Mesothelial cell of epicardium (in vitro differentiated cells): Measurements from ENCODE around the gene DYSF. TPM values are rescaled to one million over a fixed set of nuclear protein-coding genes. Genes with fewer than 3 reads are reported as not detected.

Source experiments
- DNase-seq, 2 experiments: peaks; one replicate each; pipeline ENCODE4 v3.0.0; 2021; ENCODE audit warnings: low spot score in 2 of 2; ENCODE audit not compliant: unreplicated experiment in 2 of 2
- H3K27ac Mint-ChIP-seq: 2 replicates; pipeline ENCODE4 v1.8.0; 2021; ENCODE audit warnings: mixed read lengths
- H3K27me3 Mint-ChIP-seq: 2 replicates; pipeline ENCODE4 v1.8.0; 2021; ENCODE audit warnings: low read depth, mixed read lengths
- H3K36me3 Mint-ChIP-seq: 2 replicates; pipeline ENCODE4 v1.8.0; 2021; ENCODE audit warnings: mixed read lengths
- H3K4me1 Mint-ChIP-seq: 2 replicates; pipeline ENCODE4 v1.8.0; 2021; ENCODE audit warnings: mixed read lengths
- H3K4me3 Mint-ChIP-seq: 2 replicates; pipeline ENCODE4 v1.8.0; 2021; ENCODE audit warnings: mild to moderate bottlenecking, moderate library complexity, mixed read lengths
- H3K9me3 Mint-ChIP-seq: 2 replicates; pipeline ENCODE4 v1.8.0; 2021; ENCODE audit warnings: mixed read lengths
- CTCF ChIP-seq: fragments of 200-600 bp; sonication (generic); IDR thresholded peaks from one replicate; pipeline ENCODE4 v1.5.0; 2021; ENCODE audit warnings: antibody characterized with exemption; ENCODE audit not compliant: unreplicated experiment
- total RNA-seq: library from RNA; stranded (reverse); gene quantifications from 3 replicates; pipeline ENCODE4 v1.2.1, GENCODE V29; 2021

The DYSF gene
- total RNA-seq, 1 donor from 2014 or later, result 0.96 TPM

DNA sequence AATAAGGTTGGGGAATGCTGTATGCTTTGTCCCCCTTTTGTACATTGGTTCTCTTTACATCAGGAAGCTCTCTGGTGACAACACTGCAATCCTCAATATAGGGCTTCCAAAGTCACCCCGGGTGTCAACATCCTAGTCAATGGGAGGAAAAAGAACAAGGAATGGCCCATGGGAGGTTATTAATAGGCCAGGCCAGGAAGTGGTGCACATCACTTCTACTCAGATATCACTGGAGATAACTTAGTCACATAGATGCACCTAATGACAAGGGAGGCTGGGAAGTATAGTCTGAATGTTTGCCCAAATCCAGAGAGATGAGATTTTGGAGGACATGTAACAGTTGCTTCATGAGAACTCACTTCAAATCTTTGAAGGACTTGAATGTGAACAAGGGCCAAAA is 274.7 kb downstream of the DYSF start:
- Mint-ChIP-seq H3K27ac (no peak overlapping the region), H3K9me3 (no peaks in the 10 kb centered on the region), H3K36me3 (peaks cover 3% of the 10 kb centered on the region), H3K27me3 (no peaks in the 10 kb centered on the region), H3K4me1 (peaks cover 4% of the 10 kb centered on the region), H3K4me3 (no peak overlapping the region)
- no peak for TF ChIP-seq CTCF
- no peak for DNase-seq

DNA sequence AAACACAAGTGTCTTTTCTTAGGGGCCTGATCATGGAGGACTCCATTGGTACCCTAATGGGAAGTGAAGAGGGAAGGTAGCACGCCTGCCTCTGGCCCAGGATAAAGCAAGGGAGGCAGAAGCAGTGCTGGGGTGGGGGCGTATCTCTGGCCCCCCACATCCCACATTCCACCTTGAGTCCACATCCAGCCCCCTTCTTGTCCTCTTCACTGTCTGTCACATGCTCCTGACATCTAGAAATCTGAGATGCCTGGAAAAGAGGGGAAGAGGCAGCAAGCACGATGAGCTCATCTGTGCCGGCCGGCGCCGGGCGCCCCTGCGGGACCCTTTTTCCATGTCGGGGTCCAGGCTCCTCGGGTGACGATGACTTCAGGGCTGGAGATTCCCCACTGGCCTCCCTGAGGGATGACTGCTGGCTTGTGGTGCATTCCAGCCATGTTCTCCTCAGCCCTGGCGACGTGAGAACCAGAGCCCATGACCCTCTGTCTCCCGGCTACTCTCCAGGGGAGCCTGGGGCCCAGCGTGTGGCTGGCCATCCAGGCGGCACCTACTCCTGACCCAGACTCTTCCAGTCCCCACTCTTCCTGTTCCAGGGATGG is 277.5 kb downstream of the DYSF start:
- H3K27me3 Mint-ChIP-seq, result no peaks in the 10 kb centered on the region

GRCh38 chr2:71734620-71735019 is 281.3 kb downstream of the DYSF start:
- Mint-ChIP-seq H3K36me3 (no peaks in the 10 kb centered on the region), H3K4me3 (no peak overlapping the region), H3K27ac (no peak overlapping the region), H3K9me3 (peaks cover 5% of the 10 kb centered on the region), H3K4me1 (no peaks in the 10 kb centered on the region), H3K27me3 (no peaks in the 10 kb centered on the region)
- DNase-seq, result no peak
- TF ChIP-seq CTCF, result no peak

More for the DNA sequence above, 277.5 kb downstream of the DYSF start:
- no peak for DNase-seq
- no peak overlapping the region for H3K27ac Mint-ChIP-seq
- peaks cover 4% of the 10 kb centered on the region for H3K4me1 Mint-ChIP-seq
- no peaks in the 10 kb centered on the region for H3K9me3 Mint-ChIP-seq
- no peaks in the 10 kb centered on the region for H3K36me3 Mint-ChIP-seq
- H3K4me3 Mint-ChIP-seq, result no peak overlapping the region
- no peak for TF ChIP-seq CTCF

DNA sequence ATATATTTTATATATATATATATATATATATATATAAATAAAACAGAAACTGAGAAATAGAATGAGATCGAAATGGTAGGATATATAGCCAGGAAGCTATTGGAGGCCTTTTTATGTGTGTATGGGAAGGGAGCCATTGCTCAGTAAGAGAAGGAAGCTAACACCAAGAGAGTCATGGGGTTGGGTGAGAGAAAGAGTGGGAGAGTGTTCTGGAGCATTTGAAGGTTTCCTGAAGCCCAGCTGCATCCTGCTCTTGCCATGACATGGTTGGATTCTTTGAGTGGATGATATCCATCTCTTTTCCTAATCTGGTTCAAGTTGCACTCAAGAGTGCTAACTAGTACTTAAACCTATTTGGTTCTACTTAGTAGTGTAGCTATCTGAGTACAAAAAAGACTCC is 282.3 kb downstream of the DYSF start:
- TF ChIP-seq CTCF, result no peak
- Mint-ChIP-seq H3K27ac (no peak overlapping the region), H3K27me3 (no peaks in the 10 kb centered on the region), H3K4me1 (no peaks in the 10 kb centered on the region), H3K9me3 (peaks cover 15% of the 10 kb centered on the region), H3K36me3 (peaks cover 4% of the 10 kb centered on the region), H3K4me3 (no peak overlapping the region)
- DNase-seq, result no peak

Other genes starting within 250 kb of the DYSF start
- gene PAIP2B, start 226.5 kb upstream of the DYSF start, total RNA-seq, result 10.3 to 11.3 TPM (median 10.8 TPM) in 3 replicates
- 207 to 211 TPM (median 208 TPM) in 3 replicates for gene ZNF638, start 121.8 kb upstream of the DYSF start, total RNA-seq